ENCODE results near the gene PTPRT. TPM values are rescaled to one million over a fixed set of nuclear protein-coding genes. Genes with fewer than 3 reads are reported as not detected.
"Not testable (repeated sequence)": the region's sequence is repeated elsewhere in the genome, so short reads cannot be mapped to it uniquely, and the experiment has no call there.

Gene PTPRT
- total and polyA plus RNA-seq, 4 donors = 0.03 to 0.19 (median 0.18) TPM; not detected in 1

- Histone ChIP-seq H3K27me3 (ENCODE audit: control insufficient read depth in 1 of 2, insufficient read depth in 2 of 2, low read length in 1 of 2) (no peaks in the 10 kb centered on the region), H3K27ac (ENCODE audit: low read depth in 1 of 2, low read length in 2 of 2) (no peak overlapping the region), H3K36me3 (ENCODE audit: control insufficient read depth in 1 of 2, insufficient read depth in 2 of 2, low read length in 1 of 2) (no peaks in the 10 kb centered on the region), H3K4me1 (ENCODE audit: control insufficient read depth in 1 of 2, insufficient read depth in 2 of 2, low read length in 2 of 2) (no peaks in the 10 kb centered on the region), H3K9me3 (ENCODE audit: control insufficient read depth, low read length) (no peaks in the 10 kb centered on the region), H3K4me3 (ENCODE audit: low read length in 2 of 2) (no peak overlapping the region)
- intact Hi-C loops (cut with DNase I) = no loop called here
- ATAC-seq (ENCODE audit: low FRiP score) (no peak), DNase-seq (no peak)
- 19 to 29% methylated on average over 2 of the region's 2 CpGs for WGBS, 2 donors
These were observed 287.8 kb downstream of the PTPRT start for GRCh38 chr20:42901689-42902440.

- H3K9me3 ChIP-seq (ENCODE audit: control insufficient read depth, low read length); H3K4me1 ChIP-seq (ENCODE audit: control insufficient read depth in 1 of 2, insufficient read depth in 2 of 2, low read length in 2 of 2); H3K36me3 ChIP-seq (ENCODE audit: control insufficient read depth in 1 of 2, insufficient read depth in 2 of 2, low read length in 1 of 2); H3K4me3 ChIP-seq (ENCODE audit: low read length in 2 of 2); H3K27ac ChIP-seq (ENCODE audit: low read depth in 1 of 2, low read length in 2 of 2); ATAC-seq (ENCODE audit: low FRiP score); DNase-seq; intact Hi-C loops (cut with DNase I); H3K27me3 ChIP-seq (ENCODE audit: control insufficient read depth in 1 of 2, insufficient read depth in 2 of 2, low read length in 1 of 2): not testable (repeated sequence)
- WGBS, 2 donors = 47 to 51% methylated on average over 5 of the region's 5 CpGs
These were observed 288.9 kb downstream of the PTPRT start for GRCh38 chr20:42900764-42901163.

GRCh38 chr20:42895020-42895419 is 294.7 kb downstream of the PTPRT start:
- H3K4me3 ChIP-seq (ENCODE audit: low read length in 2 of 2) = no peak overlapping the region
- 49 to 53% methylated on average over 1 of the region's 1 CpG for WGBS, 2 donors
- peaks cover 2% of the 10 kb centered on the region for H3K9me3 ChIP-seq (ENCODE audit: control insufficient read depth, low read length)
- H3K27me3 ChIP-seq (ENCODE audit: control insufficient read depth in 1 of 2, insufficient read depth in 2 of 2, low read length in 1 of 2) = peaks cover 0 to 3% of the 10 kb centered on the region in 2 donors
- intact Hi-C loops (cut with DNase I) = no loop called here
- H3K36me3 ChIP-seq (ENCODE audit: control insufficient read depth in 1 of 2, insufficient read depth in 2 of 2, low read length in 1 of 2) = no peaks in the 10 kb centered on the region
- no peak for ATAC-seq (ENCODE audit: low FRiP score)
- DNase-seq = no peak
- H3K27ac ChIP-seq (ENCODE audit: low read depth in 1 of 2, low read length in 2 of 2) = no peak overlapping the region
- no peaks in the 10 kb centered on the region for H3K4me1 ChIP-seq (ENCODE audit: control insufficient read depth in 1 of 2, insufficient read depth in 2 of 2, low read length in 2 of 2)

GRCh38 chr20:42894483-42894882 is 295.2 kb downstream of the PTPRT start:
- Histone ChIP-seq H3K9me3 (ENCODE audit: control insufficient read depth, low read length) (peaks cover 2% of the 10 kb centered on the region), H3K27me3 (ENCODE audit: control insufficient read depth in 1 of 2, insufficient read depth in 2 of 2, low read length in 1 of 2) (peaks cover 0 to 3% of the 10 kb centered on the region in 2 donors), H3K4me3 (ENCODE audit: low read length in 2 of 2) (no peak overlapping the region), H3K4me1 (ENCODE audit: control insufficient read depth in 1 of 2, insufficient read depth in 2 of 2, low read length in 2 of 2) (no peaks in the 10 kb centered on the region), H3K36me3 (ENCODE audit: control insufficient read depth in 1 of 2, insufficient read depth in 2 of 2, low read length in 1 of 2) (no peaks in the 10 kb centered on the region), H3K27ac (ENCODE audit: low read depth in 1 of 2, low read length in 2 of 2) (no peak overlapping the region)
- no peak for ATAC-seq (ENCODE audit: low FRiP score)
- no peak for DNase-seq
- intact Hi-C loops (cut with DNase I) = no loop called here
- WGBS, 2 donors = 82 to 87% methylated on average over 3 of the region's 3 CpGs

- no peak overlapping the region for H3K4me3 ChIP-seq (ENCODE audit: low read length in 2 of 2)
- peaks cover 2% of the 10 kb centered on the region for H3K9me3 ChIP-seq (ENCODE audit: control insufficient read depth, low read length)
- no peaks in the 10 kb centered on the region for H3K4me1 ChIP-seq (ENCODE audit: control insufficient read depth in 1 of 2, insufficient read depth in 2 of 2, low read length in 2 of 2)
- H3K27me3 ChIP-seq (ENCODE audit: control insufficient read depth in 1 of 2, insufficient read depth in 2 of 2, low read length in 1 of 2) = peaks cover 0 to 3% of the 10 kb centered on the region in 2 donors
- WGBS, 2 donors = 49 to 59% methylated on average over 3 of the region's 3 CpGs
- H3K27ac ChIP-seq (ENCODE audit: low read depth in 1 of 2, low read length in 2 of 2) = no peak overlapping the region
- no peak for ATAC-seq (ENCODE audit: low FRiP score)
- H3K36me3 ChIP-seq (ENCODE audit: control insufficient read depth in 1 of 2, insufficient read depth in 2 of 2, low read length in 1 of 2) = no peaks in the 10 kb centered on the region
- intact Hi-C loops (cut with DNase I) = no loop called here
- no peak for DNase-seq
These were observed 300.2 kb downstream of the PTPRT start for GRCh38 chr20:42889517-42889916.

GRCh38 chr20:42887281-42887680 is 302.4 kb downstream of the PTPRT start:
- Histone ChIP-seq H3K27me3 (ENCODE audit: control insufficient read depth in 1 of 2, insufficient read depth in 2 of 2, low read length in 1 of 2) (peaks cover 0 to 3% of the 10 kb centered on the region in 2 donors), H3K4me3 (ENCODE audit: low read length in 2 of 2) (no peak overlapping the region), H3K9me3 (ENCODE audit: control insufficient read depth, low read length) (no peaks in the 10 kb centered on the region), H3K36me3 (ENCODE audit: control insufficient read depth in 1 of 2, insufficient read depth in 2 of 2, low read length in 1 of 2) (no peaks in the 10 kb centered on the region), H3K4me1 (ENCODE audit: control insufficient read depth in 1 of 2, insufficient read depth in 2 of 2, low read length in 2 of 2) (no peaks in the 10 kb centered on the region), H3K27ac (ENCODE audit: low read depth in 1 of 2, low read length in 2 of 2) (no peak overlapping the region)
- WGBS, 2 donors = 87 to 89% methylated on average over 3 of the region's 3 CpGs
- no peak for ATAC-seq (ENCODE audit: low FRiP score)
- DNase-seq = no peak
- intact Hi-C loops (cut with DNase I) = no loop called here

- Histone ChIP-seq H3K27ac (ENCODE audit: low read depth in 1 of 2, low read length in 2 of 2) (no peak overlapping the region), H3K4me1 (ENCODE audit: control insufficient read depth in 1 of 2, insufficient read depth in 2 of 2, low read length in 2 of 2) (no peaks in the 10 kb centered on the region), H3K27me3 (ENCODE audit: control insufficient read depth in 1 of 2, insufficient read depth in 2 of 2, low read length in 1 of 2) (peaks cover 0 to 3% of the 10 kb centered on the region in 2 donors), H3K36me3 (ENCODE audit: control insufficient read depth in 1 of 2, insufficient read depth in 2 of 2, low read length in 1 of 2) (no peaks in the 10 kb centered on the region), H3K9me3 (ENCODE audit: control insufficient read depth, low read length) (no peaks in the 10 kb centered on the region), H3K4me3 (ENCODE audit: low read length in 2 of 2) (no peak overlapping the region)
- ATAC-seq (ENCODE audit: low FRiP score) = no peak
- WGBS, 2 donors = 76 to 83% methylated on average over 2 of the region's 2 CpGs
- intact Hi-C loops (cut with DNase I) = no loop called here
- no peak for DNase-seq
These were observed 302.9 kb downstream of the PTPRT start for GRCh38 chr20:42886801-42887200.

- DNase-seq = no peak
- Histone ChIP-seq H3K4me1 (ENCODE audit: control insufficient read depth in 1 of 2, insufficient read depth in 2 of 2, low read length in 2 of 2) (no peaks in the 10 kb centered on the region), H3K9me3 (ENCODE audit: control insufficient read depth, low read length) (no peaks in the 10 kb centered on the region), H3K4me3 (ENCODE audit: low read length in 2 of 2) (no peak overlapping the region), H3K27ac (ENCODE audit: low read depth in 1 of 2, low read length in 2 of 2) (no peak overlapping the region), H3K27me3 (ENCODE audit: control insufficient read depth in 1 of 2, insufficient read depth in 2 of 2, low read length in 1 of 2) (peaks cover 0 to 3% of the 10 kb centered on the region in 2 donors), H3K36me3 (ENCODE audit: control insufficient read depth in 1 of 2, insufficient read depth in 2 of 2, low read length in 1 of 2) (no peaks in the 10 kb centered on the region)
- WGBS, 2 donors = 85 to 90% methylated on average over 6 of the region's 6 CpGs
- intact Hi-C loops (cut with DNase I) = no loop called here
- ATAC-seq (ENCODE audit: low FRiP score) = no peak
These were observed 303.7 kb downstream of the PTPRT start for GRCh38 chr20:42886046-42886445.

GRCh38 chr20:42875581-42875980 is 314.1 kb downstream of the PTPRT start:
- Histone ChIP-seq H3K27ac (ENCODE audit: low read depth in 1 of 2, low read length in 2 of 2) (no peak overlapping the region), H3K4me1 (ENCODE audit: control insufficient read depth in 1 of 2, insufficient read depth in 2 of 2, low read length in 2 of 2) (no peaks in the 10 kb centered on the region), H3K36me3 (ENCODE audit: control insufficient read depth in 1 of 2, insufficient read depth in 2 of 2, low read length in 1 of 2) (no peaks in the 10 kb centered on the region), H3K9me3 (ENCODE audit: control insufficient read depth, low read length) (no peaks in the 10 kb centered on the region), H3K4me3 (ENCODE audit: low read length in 2 of 2) (no peak overlapping the region), H3K27me3 (ENCODE audit: control insufficient read depth in 1 of 2, insufficient read depth in 2 of 2, low read length in 1 of 2) (no peaks in the 10 kb centered on the region)
- ATAC-seq (ENCODE audit: low FRiP score) (no peak), DNase-seq (no peak)
- WGBS, 2 donors = 66 to 73% methylated on average over 2 of the region's 2 CpGs
- intact Hi-C loops (cut with DNase I) = no loop called here

Data from aorta (tissue), 5 donors.